ENCODE results near the gene ZYX. TPM values are rescaled to one million over a fixed set of nuclear protein-coding genes. Genes with fewer than 3 reads are reported as not detected.

ZYX gene
- total and polyA plus RNA-seq, 2 of the 13 experiments (the other 11 are each of a cell fraction or from before 2014, with no cell fraction given), result 9.9 to 13.7 TPM

GRCh38 chr7:143380260-143380645 lies 892 bp upstream of the ZYX start (continued):
- TF ChIP-seq TAF1 (CRISPR knock-in tag; IDR thresholded peaks at IDR 0.05) (peak; percentile 10; the same call in 1 of the 2 replicates), RXRB (CRISPR knock-in tag; IDR thresholded peaks at IDR 0.05; ENCODE audit: borderline replicate concordance) (0 out of 2 replicates have a peak, but pooled peaks have one; percentile 9), SPEN (CRISPR knock-in tag; IDR thresholded peaks at IDR 0.05; ENCODE audit: low read depth) (0 out of 2 replicates have a peak, but pooled peaks have one; percentile 22), CHD4 (IDR thresholded peaks at IDR 0.05; ENCODE audit: borderline replicate concordance, low read length) (peak; percentile 45; the same call in 1 of the 2 replicates), PITX1 (CRISPR knock-in tag; IDR thresholded peaks at IDR 0.05) (0 out of 2 replicates have a peak, but pooled peaks have one; percentile 31), ZMYM4 (CRISPR knock-in tag; IDR thresholded peaks at IDR 0.05) (peak; percentile 27; the same call in 1 of the 2 replicates), KAT8 (CRISPR knock-in tag; IDR thresholded peaks at IDR 0.05) (0 out of 2 replicates have a peak, but pooled peaks have one; percentile 2), ZNF430 (CRISPR knock-in tag; IDR thresholded peaks at IDR 0.05) (no peak), MTF2 (CRISPR knock-in tag; IDR thresholded peaks at IDR 0.05; ENCODE audit: borderline replicate concordance) (peak; percentile 40; the same call in 1 of the 2 replicates)
- TF ChIP-seq, protein P1, sequence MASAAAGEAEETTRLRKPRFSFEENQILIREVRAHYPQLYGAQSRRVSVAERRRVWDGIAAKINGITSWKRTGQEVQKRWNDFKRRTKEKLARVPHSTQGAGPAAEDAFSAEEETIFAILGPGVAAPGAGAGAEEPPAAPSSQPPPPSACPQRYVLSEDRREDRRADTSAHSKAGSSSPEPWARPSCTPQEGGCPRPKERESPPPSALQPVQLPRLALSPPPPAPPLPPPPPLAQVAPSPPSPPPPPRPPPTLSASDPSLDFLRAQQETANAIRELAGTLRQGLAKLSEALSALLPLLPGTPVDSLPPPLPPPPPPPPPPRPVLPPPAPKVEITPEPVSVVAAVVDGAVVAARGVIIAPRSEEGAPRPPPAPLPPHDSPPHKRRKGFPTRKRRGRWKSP (CRISPR knock-in tag; IDR thresholded peaks at IDR 0.05), result 0 out of 2 replicates have a peak, but pooled peaks have one; percentile 59

- intact Hi-C loops (cut with micrococcal nuclease; ENCODE audit: unreplicated experiment) (loop anchor here (1.0 to 2.0 kb wide), 3 partner anchors 14 to 97 kb away; partner anchors contain the start of genes EPHA1 and TMEM139), in situ Hi-C loops (cut with HindIII; ENCODE audit: extremely low pct_ligation_motif_present, low pct_unique_long_range_greater_than_20kb) (loop anchor here (5.0 to 25.0 kb wide), 2 partner anchors 36 to 531 kb away; partner anchors contain the start of gene TCAF1)
- 0% methylated on average over 7 of the region's 64 CpGs for WGBS (ENCODE audit: low lambda C conversion rate)
- Histone ChIP-seq H3K4me3 (replicated peaks in 1 of 3; ENCODE audit: insufficient read depth in 1 of 3, low read depth in 2 of 3, low read length in 3 of 3) (peak overlapping the region; percentile 94 to 98 (median 98)), H3K79me2 (ENCODE audit: insufficient read depth, low read length) (peaks cover 12% of the 10 kb centered on the region), H3K9ac (ENCODE audit: insufficient read depth, low read depth, low read length) (peak overlapping the region; percentile 88), H4K20me1 (ENCODE audit: insufficient read depth, low read length) (peaks cover 5% of the 10 kb centered on the region; the same call in 1 of the 2 replicates), H3K9me3 (ENCODE audit: low read length) (no peaks in the 10 kb centered on the region), H3K27me3 (ENCODE audit: control insufficient read depth in 1 of 2, insufficient read depth in 2 of 2, low read length in 2 of 2) (no peaks in the 10 kb centered on the region), H3K4me1 (ENCODE audit: insufficient read depth, low read length) (peaks cover 56% of the 10 kb centered on the region), H3K27ac (ENCODE audit: extremely low read length, insufficient read depth, low read length) (peak overlapping the region; percentile 89), H3K36me3 (replicated peaks in 1 of 2; ENCODE audit: control insufficient read depth in 1 of 2, insufficient read depth in 2 of 2, low read length in 2 of 2) (peaks cover 0 to 3% of the 10 kb centered on the region in 2 experiments; a peak in 1 of 5 replicates), H2AFZ (ENCODE audit: low read length) (no peak overlapping the region), H3K4me2 (ENCODE audit: low read depth, low read length) (peak overlapping the region; percentile 86)
- ATAC-seq (no peak; the same call in 1 of the 3 replicates), DNase-seq (ENCODE audit: low spot score) (no peak), FAIRE-seq (no peak)
- ChIA-PET CTCF (ENCODE audit: low intra/inter-chr PET ratio, low total read pairs) (interaction anchor here (2.8 kb wide), 1 partner anchor 35 kb away, joined by 24 read pairs; no protein-coding TSS in a partner anchor), POLR2A (interaction anchor here (1.1 to 4.0 kb wide), 2 partner anchors 12 to 14 kb away, joined by 6 to 20 read pairs; no protein-coding TSS in a partner anchor)
- BruUV-seq (replicated peaks), result TSS peak; percentile 56
- TF ChIP-seq SRSF1 (optimal IDR thresholded peaks at IDR 0.05; ENCODE audit: low read depth, low read length), result peak; percentile 67
- TF ChIP-seq SMAD1 (CRISPR knock-in tag; IDR thresholded peaks at IDR 0.05; ENCODE audit: borderline replicate concordance, low read depth), result no peak
- TF ChIP-seq RBM39 (IDR thresholded peaks at IDR 0.05; ENCODE audit: low read depth, low read length, poor library complexity, severe bottlenecking), result peak; percentile 25
- no peak for TF ChIP-seq IRF1 (CRISPR knock-in tag; IDR thresholded peaks at IDR 0.05; ENCODE audit: low read depth)
- no peak for TF ChIP-seq SMC3 (IDR thresholded peaks at IDR 0.05; ENCODE audit: low read length)
- TF ChIP-seq, protein P2, sequence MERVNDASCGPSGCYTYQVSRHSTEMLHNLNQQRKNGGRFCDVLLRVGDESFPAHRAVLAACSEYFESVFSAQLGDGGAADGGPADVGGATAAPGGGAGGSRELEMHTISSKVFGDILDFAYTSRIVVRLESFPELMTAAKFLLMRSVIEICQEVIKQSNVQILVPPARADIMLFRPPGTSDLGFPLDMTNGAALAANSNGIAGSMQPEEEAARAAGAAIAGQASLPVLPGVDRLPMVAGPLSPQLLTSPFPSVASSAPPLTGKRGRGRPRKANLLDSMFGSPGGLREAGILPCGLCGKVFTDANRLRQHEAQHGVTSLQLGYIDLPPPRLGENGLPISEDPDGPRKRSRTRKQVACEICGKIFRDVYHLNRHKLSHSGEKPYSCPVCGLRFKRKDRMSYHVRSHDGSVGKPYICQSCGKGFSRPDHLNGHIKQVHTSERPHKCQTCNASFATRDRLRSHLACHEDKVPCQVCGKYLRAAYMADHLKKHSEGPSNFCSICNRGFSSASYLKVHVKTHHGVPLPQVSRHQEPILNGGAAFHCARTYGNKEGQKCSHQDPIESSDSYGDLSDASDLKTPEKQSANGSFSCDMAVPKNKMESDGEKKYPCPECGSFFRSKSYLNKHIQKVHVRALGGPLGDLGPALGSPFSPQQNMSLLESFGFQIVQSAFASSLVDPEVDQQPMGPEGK (CRISPR knock-in tag; IDR thresholded peaks at IDR 0.05), result peak; percentile 19; the same call in 1 of the 2 replicates
- TF ChIP-seq POLR2A (IDR thresholded peaks at IDR 0.05; ENCODE audit: insufficient read depth in 1 of 2, low read depth in 2 of 2, low read length in 2 of 2), result 0 out of 4 replicates have a peak, but pooled peaks of 1 of the 2 experiments have one; percentile 10
- no peak for TF ChIP-seq ZNF256 (CRISPR knock-in tag; conservative IDR thresholded peaks at IDR 0.05)
- TF ChIP-seq ZNF333 (CRISPR knock-in tag; IDR thresholded peaks at IDR 0.05; ENCODE audit: borderline replicate concordance), result no peak
These were observed 431 bp downstream of the ZYX start for GRCh38 chr7:143381427-143382125.

Measured in HepG2 (cell line).